B cell (primary cell): ENCODE measurements around the gene SNX6.

Source experiments
- EZH2 ChIP-seq: IDR thresholded peaks from 2 replicates; pipeline ENCODE4 v1.6.1; 2012; ENCODE audit warnings: borderline replicate concordance, low read depth, mild to moderate bottlenecking, moderate library complexity, low read length; ENCODE audit not compliant: insufficient read depth, poor library complexity, severe bottlenecking
- TF ChIP-seq, protein P1 (sequence below): fragments of 200-600 bp; IDR thresholded peaks from one replicate; pipeline ENCODE4 v1.8.0; 2022; ENCODE audit warnings: antibody characterized with exemption, mild to moderate bottlenecking

- TF ChIP-seq, protein P1, sequence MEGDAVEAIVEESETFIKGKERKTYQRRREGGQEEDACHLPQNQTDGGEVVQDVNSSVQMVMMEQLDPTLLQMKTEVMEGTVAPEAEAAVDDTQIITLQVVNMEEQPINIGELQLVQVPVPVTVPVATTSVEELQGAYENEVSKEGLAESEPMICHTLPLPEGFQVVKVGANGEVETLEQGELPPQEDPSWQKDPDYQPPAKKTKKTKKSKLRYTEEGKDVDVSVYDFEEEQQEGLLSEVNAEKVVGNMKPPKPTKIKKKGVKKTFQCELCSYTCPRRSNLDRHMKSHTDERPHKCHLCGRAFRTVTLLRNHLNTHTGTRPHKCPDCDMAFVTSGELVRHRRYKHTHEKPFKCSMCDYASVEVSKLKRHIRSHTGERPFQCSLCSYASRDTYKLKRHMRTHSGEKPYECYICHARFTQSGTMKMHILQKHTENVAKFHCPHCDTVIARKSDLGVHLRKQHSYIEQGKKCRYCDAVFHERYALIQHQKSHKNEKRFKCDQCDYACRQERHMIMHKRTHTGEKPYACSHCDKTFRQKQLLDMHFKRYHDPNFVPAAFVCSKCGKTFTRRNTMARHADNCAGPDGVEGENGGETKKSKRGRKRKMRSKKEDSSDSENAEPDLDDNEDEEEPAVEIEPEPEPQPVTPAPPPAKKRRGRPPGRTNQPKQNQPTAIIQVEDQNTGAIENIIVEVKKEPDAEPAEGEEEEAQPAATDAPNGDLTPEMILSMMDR = no peak
- no peak for TF ChIP-seq EZH2
Measured at GRCh38 chr14:34580381-34580780, 49.6 kb downstream of the SNX6 start.
